GM21723 (cell line): ENCODE data around the gene DOLPP1.

Experiments
- ATAC-seq: cut with Tn5 transposase; IDR thresholded peaks from one replicate; pipeline ENCODE4 v1.9.1; 2021; ENCODE audit warnings: mild to moderate bottlenecking, moderate library complexity; ENCODE audit not compliant: unreplicated experiment

DOLPP1 gene, protein sequence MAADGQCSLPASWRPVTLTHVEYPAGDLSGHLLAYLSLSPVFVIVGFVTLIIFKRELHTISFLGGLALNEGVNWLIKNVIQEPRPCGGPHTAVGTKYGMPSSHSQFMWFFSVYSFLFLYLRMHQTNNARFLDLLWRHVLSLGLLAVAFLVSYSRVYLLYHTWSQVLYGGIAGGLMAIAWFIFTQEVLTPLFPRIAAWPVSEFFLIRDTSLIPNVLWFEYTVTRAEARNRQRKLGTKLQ

GRCh38 chr9:129080601-129081387, at the start of gene DOLPP1:
Gene DOLPP1, plus strand, starts transcription at chr9:129081111. Its CDS starts 21 bp downstream, at chr9:129081132.
- peak; percentile 89 for ATAC-seq

GRCh38 chr9:129031514-129031913, 49.4 kb upstream of the DOLPP1 start:
- no peak for ATAC-seq

GRCh38 chr9:129032541-129033159, 48.3 kb upstream of the DOLPP1 start:
- ATAC-seq, result no peak

- no peak for ATAC-seq
These were observed 47.7 kb upstream of the DOLPP1 start for GRCh38 chr9:129033216-129033615.

- peak; percentile 7 for ATAC-seq
These were observed 45.1 kb upstream of the DOLPP1 start for GRCh38 chr9:129035838-129036237.

DNA sequence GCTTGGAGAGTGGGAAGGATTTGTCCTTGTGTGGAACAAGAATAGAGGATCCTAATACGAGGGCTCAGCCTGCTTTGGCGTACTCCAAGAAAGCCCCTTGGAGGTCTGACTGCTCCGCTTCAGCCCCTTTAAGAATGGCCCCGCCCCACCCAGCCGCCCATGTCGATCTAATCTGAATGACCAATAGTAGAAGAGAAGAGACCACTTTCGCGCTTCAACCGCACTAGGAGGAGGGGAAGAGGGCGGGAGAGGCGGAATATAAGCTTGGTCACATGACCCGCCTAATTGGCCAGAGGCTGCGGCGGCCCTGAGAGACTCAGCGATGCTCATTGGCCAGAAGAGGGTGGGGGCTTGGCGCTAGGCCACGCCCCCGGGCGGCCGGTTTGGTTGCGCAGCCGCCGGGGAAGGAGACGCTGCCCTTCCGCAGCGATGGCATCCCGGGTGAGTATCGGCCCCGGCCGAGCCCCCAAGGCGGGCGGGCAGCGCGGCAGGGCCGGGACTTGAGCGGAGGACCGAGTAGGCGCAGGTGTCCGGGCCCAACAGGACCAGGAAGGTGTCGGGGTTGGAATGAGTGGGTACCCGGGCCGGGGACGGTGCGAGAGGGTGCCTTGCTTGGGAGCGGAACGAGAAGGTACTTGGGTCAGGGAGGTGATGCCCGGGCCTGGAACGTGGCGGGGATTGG, 44.5 kb upstream of the DOLPP1 start, which contains the start of gene MIGA2:
Gene MIGA2 (plus strand): TSS at position 386 of the 682 bp plus-strand sequence. CDS start 3,969 bp downstream, outside the sequence.
- peak; percentile 96 for ATAC-seq

DNA sequence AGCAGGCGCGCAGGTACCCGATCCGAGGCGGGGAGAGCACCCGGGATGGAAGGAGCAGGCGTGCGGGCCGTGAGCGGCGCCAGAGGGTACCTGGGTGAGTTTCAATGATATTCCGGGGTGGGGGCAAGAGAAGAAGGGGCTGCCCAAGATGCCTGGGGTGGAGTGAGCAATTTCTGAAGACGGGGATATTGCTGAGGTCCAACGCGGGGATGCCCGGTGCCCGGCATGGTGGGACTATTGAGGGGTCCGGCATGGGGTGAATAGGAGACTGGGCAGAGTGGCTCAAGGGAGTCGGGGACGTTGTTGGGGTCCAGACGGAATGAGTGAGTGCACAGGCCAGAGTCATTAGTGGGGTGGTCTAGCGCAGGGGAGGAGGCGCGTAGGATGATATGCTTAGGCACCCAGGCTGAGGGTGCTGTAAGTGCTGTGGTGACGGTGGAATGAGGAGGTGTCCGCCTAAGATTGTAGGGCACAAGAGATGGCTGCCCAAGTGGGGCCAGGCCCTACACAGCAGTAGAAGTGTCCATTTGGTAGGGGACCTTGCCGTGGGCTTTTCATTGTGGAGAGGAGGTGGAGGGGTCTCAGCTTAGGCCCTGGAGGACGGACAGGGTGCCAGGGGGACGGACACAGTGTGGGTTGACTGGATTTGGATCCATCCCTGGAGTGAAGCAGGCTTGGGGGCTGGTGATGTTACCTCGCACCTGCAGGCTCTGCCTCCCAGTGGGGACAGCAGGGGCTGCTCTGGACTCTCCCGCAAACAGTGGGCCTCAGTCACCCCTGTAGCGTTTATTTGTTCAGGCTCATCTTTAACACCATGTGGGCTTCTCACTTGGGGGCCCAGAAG, 43.8 kb upstream of the DOLPP1 start:
- no peak for ATAC-seq

- no peak for ATAC-seq
These were observed 43.2 kb upstream of the DOLPP1 start for GRCh38 chr9:129037767-129038098.

DNA sequence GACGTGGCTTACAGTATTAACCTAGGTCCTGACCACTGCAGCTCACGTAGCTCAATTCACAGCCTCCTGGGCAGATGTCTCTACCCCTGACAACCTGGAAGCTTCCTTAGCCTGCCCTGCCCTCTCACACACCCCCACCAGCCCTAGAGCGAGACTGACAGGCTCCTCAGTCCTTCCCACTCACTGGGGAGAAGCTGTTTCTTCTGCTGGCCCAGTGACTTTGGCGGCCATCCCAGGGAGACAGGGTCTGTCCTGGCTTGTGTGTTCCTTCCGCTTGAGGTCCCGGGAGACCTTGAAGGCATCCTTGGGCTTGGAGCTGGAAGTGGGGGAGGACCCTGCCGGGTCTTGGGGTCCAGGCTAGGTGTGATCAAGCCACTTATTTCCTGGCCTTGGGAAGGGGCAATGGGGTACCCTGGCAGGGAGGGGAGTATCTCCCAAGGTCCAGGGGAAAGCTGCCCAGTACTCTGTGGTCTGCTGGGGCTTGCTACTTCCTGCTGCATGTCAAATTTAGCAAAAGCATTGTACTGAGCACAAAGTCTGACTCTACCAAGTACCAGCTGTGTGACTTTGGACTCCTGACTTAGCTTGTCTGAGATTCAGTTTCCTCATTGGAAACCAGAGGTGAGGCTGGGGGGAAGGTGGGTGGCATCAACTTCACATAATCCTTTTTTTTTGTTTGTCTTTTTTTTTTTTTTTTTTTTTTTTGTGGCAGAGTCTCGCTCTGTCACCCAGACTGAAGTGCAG, 42.6 kb upstream of the DOLPP1 start:
- no peak for ATAC-seq

DNA sequence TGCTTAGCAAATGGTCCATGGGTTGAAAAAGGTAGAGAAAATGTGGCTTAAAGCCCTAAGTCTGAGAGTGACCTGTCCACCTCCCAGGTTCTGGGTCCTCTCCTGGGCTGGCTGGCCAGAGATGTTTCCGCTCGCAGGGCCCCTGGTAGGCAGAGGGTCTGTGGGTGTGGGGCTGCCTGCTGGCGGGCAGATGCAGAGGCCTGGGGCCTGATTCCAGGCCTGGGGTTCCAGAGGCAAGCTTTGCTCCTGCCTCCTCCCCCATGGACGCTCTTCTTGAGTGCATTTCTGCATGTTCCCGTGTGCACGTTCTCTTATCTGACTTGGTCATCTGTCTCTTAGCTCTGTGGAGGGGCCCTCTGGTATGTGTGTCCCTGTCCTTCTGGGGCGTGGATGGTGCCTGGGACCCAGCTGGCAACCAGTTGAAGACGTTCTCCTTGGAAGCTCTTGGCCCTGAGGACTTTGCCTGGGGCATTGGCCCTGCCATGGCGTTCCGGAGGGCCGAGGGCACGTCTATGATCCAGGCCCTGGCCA, 40.7 kb upstream of the DOLPP1 start:
- ATAC-seq, result no peak

DNA sequence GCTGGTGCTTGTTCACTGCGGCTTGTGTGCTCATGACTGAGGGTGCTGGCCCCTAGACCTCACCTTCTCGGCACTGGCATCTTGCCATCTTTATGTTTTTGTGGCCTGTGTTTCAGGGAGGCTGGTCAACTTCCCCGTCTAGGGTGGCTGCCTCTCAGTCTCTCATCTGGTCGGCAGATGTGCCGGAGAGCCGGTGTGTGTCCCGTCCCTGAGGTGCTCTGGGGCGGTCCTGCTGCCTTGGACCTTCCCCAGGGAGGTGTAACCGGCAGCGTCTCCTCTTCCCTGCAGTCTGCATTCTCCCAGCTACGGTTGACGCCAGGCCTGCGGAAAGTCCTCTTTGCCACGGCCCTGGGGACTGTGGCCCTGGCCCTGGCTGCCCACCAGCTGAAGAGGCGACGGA, 38.9 kb upstream of the DOLPP1 start:
- ATAC-seq, result no peak

DNA sequence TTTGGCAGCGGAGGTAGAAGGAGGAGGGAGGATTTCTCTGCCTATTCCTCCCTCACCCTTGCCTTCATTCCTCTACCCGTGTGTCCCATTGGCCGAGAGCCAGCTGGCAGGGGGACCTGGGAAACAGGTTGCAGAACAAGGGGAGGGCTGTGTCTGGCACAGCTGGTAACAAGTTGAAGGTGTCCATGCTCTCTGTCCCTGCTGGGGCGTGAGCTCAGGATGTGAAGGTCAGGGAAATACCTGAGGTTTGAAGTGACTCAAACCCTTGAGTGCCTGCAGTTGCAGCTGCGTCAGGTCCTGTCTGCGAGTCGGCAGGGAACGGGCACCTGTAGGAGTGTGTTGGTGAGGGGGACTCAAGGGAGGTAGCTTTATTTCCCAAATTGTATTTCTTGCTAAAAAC, 28.3 kb upstream of the DOLPP1 start:
- no peak for ATAC-seq

- ATAC-seq, result no peak
These were observed 27.9 kb upstream of the DOLPP1 start for GRCh38 chr9:129053020-129053419.

DNA sequence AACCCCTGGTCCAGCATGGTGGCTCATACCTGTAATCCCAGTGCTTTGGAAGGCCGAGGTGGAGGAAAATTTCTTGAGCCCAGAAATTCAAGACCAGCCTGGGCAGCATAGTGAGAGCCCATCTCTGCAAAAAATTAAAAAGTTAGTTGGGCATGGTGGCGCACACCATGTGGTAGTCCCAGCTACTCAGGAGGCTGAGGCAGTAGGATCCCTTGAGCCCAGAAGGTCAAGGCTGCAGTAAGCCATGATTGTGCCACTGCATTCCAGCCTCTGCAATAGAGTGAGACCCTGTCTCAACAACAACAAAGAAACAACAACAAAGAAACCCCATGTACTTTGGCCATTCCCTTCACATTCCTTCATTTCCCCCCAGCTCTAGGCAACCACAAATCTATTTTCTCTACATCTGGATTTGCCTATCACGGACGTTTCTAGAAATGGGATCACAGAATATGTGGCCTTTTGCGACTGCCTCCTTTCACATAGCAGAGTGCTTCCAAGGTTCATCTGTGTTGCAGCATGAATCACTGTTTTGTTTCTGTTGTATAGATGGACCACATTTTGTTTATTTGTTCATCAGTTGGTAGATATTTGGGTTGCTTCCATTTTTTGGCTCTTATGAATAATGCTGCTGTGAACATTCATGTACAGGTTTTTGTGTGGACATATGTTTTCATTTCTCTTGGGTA, 26.6 kb upstream of the DOLPP1 start:
- ATAC-seq, result no peak

DNA sequence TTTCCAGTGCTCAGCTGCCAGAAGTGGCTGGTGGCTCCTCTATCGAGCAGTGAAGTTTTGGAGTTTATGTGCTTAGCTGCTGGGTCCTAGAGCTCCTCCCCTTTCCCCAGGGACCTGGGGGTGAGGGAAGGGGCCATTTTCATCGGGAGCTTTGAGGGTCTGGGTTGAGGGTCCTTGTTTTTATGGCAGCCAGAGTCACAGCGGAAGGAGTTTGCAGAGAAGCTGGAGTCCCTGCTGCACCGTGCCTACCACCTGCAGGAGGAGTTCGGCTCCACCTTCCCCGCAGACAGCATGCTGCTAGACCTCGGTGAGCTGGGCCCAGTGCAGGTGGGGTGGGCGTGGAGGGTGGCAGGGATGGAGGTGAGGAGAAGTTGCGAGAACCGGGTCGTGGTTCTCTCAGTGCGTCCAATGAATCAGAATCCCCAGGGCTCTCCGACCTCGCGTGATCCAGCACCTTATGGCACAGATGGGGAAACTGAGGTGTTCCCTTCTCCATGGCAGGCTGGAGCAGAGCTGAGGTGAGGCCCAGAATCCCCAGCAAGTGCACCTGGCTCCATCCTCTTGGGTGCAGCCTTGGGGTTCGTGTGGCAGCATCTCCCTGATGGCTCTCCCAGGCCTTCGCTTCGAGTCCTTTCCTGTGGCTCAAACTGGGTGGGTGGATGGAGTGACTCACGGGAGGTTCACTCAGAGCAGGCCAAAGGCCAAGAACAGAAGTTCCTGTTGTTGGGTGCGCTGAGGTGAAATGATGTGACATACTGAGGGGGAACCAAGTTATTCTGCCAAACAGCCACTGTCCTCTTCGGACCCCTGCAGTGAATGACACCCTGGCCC, 21.7 kb upstream of the DOLPP1 start:
- ATAC-seq, result no peak

GRCh38 chr9:129059796-129060785, 20.8 kb upstream of the DOLPP1 start:
- ATAC-seq, result no peak

DNA sequence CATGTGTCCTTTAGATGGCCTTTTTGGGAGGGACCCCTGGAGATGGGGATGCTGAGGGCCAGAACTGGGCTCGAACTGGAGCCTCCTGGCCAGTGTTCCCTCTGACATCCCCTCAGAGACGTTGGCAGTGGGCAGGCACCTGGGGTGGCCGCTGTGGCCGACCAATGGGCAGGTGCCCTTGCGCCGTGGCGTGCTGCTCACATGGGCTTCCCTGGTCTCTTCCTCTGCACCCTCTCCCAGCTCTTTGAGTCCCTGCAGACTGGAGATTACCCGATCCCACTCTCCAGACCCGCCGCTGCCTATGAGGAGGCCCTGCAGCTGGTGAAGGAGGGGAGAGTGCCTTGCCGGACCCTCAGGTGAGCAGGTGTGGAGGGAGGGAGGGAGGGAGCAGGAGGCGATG, 19.9 kb upstream of the DOLPP1 start:
- no peak for ATAC-seq
